NCI-H187 (cell line): ENCODE data around the gene SLC25A51.

Source experiments
- DNase-seq, 2 experiments: peaks; one replicate each; lab custom pipeline; 2025; lab: John Stamatoyannopoulos, UW

The SLC25A51 gene

DNA sequence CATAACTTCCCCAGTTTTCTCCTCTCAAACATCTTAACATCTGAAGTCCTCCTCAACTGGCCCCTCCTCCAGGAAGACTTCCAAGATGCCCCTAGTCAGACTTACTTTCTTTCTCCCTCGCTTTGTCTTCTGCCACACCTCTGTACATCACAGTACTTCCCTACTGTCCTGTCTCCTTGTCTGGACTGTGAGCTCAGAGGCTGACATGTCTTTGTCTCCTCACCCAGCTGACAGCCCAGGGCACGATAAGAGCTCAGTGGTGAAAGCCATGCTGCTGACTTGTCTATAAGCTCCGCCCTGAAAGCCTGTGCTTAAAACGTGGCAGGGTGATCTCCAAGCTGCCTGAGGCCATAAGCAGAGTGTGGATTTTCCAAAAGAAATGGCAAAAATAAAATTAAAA, 33.0 kb upstream of the SLC25A51 start:
- DNase-seq: no peak

DNA sequence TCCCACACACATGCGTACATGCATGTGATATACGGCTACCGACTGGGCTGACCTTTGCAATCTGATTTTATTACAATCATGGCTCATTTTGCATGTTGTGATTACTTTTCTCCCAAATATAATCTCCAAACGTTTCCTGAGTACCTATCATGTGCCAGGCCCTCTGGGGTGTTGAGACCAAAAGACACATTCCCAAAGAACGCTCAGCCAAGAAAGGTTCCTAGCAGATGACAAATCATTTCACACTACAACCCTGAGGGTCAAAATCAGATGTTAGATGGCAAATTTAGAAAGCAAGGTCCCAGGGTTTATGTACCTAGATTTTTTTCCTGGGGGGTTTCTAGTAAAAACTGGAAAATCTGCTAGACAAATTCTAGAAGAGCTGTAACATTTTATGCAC, 32.4 kb upstream of the SLC25A51 start:
- no peak for DNase-seq

DNA sequence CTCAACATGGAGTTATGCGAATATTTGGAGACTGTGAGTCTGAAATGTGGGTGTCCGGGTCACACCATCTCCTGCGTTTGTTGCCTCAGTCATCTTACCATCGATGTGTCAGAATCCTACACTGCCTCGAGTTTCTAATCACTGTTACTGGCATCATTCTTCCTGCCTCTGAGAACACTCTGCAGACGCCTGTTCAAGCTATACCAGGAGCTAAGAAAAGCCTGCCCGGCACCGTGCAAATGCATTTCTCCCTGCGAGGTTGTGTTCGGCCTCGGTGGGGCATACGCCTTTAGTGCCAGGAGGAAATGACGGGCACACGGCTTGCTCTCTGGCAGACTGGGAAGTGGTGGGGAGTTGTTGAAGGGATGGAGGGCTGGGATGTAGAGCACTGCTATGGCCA, 31.2 kb upstream of the SLC25A51 start:
- no peak for DNase-seq

- no peak for DNase-seq
Observed at GRCh38 chr9:37931592-37931991, 27.7 kb upstream of the SLC25A51 start.

DNA sequence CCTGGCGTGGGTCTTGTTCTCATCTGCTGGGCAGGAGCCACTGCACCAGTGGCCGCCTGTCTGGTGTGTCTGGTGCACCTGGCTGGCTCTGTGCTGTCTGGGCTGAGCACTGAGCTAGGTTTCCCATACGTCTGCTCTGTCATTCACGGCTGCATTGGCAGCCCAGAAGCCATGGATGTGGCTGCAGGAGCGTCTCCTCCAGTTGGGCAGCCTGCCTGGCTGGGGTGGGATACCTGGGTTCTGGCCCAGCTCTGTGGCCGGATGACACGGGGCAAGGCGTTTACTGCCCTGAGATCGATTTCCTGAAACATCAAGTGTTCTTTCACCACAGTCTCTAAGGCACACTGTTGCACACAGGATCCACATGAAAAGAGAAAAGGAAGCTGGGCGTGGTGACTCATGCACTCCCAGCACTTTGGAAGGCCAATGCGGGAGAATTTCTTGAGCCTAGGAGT, 25.5 kb upstream of the SLC25A51 start:
- DNase-seq: no peak

DNA sequence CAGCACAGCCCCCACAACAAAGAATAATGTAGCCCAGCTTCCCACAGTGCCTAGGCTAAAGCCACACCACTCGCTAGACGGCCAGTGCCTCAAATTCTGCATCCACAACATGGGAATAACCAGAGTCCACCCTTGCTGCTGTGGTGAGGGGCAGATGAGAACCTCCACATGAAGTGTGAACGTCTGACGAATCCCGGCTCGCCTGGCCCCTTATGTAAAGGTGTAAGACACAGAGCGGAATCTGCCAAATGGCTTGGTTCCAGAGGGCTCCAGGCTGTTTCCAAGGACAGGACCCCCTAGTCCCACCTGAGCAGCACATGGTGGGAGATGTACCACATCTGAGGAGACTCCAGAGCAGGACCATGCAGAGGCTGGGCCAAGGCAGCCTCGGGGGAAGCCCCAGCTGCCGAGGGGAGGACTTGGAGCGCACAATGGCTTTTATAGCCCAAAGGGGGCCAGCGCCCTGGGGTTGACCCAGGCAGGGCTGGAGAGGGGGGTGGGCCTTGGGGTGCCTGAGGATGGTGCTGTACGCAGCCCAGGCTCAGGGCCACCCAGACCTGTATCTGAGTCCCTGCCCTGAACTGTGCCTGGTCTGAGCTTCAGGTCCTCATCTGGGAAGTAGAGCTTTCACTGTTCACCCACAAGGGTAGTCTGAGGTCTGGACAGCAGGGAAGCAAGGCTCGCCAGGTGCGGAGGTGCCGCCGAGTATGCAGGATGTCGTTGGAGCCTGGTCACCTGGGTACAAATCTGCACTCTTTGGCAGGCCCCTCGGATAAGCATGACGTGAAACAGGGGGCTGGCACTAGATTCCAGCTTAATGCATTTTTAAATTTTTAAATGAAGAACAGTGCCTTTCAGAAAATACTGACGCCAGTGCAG, 24.9 kb upstream of the SLC25A51 start:
- DNase-seq: no peak

GRCh38 chr9:37927601-37928551, 23.9 kb upstream of the SLC25A51 start:
- no peak for DNase-seq

DNA sequence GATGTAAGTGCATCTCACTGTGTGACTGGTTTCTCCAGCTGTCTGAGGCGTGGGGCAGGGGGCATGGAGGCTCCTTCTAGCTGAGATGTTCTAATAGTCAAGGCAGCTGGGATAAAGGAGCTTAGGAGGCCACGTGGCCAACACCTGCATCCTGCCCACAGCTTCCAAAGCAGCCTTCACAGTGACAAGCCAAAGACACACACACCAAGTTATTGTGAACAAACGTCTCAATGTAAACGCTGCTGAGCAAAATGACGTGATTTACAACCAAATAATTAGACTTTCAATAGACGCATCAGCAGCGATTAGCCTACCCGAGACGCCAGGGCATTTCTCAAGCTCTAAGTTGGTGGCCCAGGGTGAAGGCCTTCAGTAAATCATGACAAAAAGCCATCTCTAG, 23.2 kb upstream of the SLC25A51 start:
- DNase-seq: no peak

DNA sequence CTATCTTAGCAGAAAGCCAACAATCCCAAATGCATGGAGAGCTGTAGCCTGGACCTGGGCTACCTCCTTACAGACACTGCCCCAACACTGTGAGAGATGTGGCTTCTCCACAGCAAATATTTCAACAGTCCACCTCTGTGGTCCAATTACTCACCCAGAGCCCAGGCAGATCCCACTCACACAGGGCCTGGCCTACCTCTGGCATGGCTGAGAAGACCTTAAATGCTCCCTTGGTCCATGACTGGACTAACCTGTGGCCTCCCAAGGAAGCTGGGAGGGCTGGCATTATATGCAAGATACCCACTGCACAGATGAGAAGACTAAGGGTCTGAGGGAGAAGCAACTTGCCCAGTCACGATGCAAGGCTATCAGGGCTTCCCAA, 22.8 kb upstream of the SLC25A51 start:
- no peak for DNase-seq

GRCh38 chr9:37925786-37926736, 22.1 kb upstream of the SLC25A51 start:
- no peak for DNase-seq

DNA sequence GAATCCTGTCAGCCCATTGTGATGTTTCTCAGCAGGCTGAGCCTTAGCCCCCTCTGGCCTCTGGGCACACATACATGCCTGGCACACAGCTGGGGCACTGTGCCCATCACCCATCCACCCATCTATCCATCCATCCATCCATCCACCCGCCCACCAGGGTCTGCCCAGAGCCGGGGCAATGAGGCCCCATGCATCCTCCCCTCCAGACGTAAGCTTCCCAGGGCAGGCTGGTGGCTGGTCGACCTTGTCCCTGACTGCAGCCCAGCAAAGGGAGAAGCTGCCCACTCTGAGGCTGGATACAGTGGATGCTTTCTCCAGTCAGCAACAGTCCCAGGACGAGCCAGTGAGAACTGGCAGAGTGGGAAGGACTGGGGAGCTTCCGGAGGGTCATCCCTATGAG, 21.1 kb upstream of the SLC25A51 start:
- no peak for DNase-seq

- no peak for DNase-seq
Observed at GRCh38 chr9:37924538-37924937, 20.6 kb upstream of the SLC25A51 start.

DNA sequence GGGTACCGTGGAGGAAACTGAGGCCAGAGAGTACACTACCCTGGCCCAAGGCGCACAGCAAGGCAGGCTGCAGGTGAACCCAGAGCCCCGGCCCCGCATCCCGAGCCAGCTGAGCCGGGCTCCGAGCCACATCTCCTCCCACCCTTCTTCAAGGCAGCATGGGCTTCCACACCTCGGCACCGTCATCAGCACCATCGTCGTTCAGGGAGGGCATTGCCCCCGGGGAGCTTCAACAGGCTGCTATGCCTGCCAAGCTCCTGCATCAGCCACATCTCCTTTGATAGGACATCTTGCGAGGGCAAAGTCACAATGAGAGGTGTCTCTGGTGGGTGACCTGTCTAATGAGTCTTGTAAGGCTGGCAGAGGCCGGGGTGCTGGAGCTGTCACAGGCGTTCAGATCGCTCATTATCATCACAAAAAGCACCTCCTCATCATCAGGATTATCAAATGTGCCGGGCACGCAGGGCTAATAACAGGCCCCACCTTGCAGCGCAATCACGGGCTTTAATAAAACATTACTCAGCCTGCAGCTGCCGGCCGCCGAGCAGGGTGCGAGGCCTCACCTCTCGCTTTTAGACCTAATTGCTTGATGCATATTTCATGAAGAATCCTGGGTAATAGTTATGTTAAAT, 20.0 kb upstream of the SLC25A51 start:
- no peak for DNase-seq

DNA sequence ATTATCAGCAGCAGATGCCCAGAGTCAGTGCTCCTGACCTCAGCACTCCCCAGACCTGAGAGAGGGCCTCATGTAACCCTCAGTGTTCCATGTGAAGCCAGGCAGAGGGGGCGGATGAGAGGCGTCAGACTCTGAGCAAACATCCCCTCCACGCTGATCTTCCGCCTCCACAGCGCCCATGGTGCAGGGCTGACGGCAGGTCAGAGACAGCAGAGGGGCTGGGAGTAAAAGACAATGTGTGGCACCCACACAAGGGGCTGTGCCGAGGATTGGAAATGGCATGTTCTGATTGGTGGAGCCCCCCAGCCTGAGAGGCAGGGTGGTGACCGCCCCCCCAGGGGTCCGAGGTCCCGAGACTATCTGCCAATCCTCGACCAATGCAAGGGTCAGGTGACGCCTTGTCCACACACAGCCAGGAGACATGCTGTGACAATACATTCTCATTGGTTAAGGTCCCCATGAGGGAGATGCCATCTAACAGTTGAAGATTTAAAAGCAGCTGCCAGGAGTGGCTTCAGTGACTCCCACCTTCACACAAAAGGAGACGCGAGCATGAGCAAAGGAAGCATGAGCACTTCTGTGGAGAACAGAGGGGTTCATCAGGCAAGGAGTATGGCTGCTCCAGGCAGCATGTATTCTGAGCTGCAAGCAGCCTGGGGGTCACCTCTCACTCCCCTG, 19.3 kb upstream of the SLC25A51 start:
- no peak for DNase-seq

- DNase-seq: no peak
Observed at GRCh38 chr9:37922363-37923117, 18.6 kb upstream of the SLC25A51 start.

- DNase-seq: no peak
Observed at GRCh38 chr9:37921546-37922300, 17.8 kb upstream of the SLC25A51 start.

DNA sequence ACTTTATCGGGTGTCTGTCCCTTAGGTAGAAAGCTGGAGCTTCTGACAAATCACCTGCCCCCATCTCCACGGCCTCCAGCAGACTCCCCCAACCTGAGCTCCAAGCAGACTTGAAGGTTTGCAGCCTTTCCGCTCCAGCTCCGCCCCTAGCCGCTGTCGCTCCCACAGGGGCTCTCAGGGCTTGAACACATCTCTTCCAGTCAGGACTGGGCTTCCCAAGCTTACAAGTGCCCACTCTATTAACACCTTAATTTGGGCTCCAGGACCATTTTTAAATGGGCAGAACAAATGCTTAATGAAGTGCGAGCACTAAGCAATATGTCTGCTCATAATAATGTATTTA, 17.2 kb upstream of the SLC25A51 start:
- DNase-seq: no peak

DNA sequence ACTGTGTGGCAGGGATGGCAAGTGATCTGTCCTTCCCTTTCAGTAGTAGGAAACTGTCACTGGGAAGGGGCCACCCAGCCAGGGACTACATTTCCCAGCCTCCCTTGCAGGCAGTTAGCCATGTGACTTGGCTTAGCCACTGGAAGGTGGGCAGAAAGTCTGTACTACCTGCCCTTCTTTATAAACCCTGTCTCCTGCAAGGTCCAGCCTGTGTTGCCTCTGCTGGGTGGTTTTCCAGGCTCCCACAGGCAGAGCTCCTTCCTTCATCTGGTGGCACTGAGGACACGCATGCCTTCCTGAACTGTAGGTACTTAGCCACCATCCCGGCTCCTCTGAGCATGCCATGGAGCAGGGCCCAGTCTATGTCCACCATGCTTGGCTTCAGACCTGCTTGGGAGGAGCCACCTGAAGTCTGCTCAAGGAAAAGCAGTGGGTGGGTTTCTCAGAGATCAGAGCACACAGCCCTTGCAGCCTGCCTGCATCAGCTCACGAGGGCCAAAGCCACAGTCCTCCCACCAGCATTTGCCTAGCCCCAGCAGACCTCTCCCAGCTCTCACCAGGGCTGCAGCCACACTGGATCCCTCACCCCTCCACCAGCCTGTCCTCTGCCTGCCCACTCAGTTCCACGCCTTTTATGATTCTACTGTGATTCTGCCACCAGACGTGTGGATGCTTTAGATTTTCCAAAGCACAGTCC, 16.7 kb upstream of the SLC25A51 start:
- no peak for DNase-seq

- DNase-seq: no peak
Observed at GRCh38 chr9:37919956-37920335, 16.0 kb upstream of the SLC25A51 start.
